SK-N-SH (cell line): ENCODE measurements around the gene TYROBP.

Experiments used
- EZH2phosphoT487 ChIP-seq: fragments of 200-600 bp; sonication (generic); IDR thresholded peaks from 2 replicates; pipeline ENCODE4 v1.6.1; 2017; ENCODE audit warnings: low read depth, mixed run types, mild to moderate bottlenecking, antibody characterized with exemption, moderate library complexity, borderline replicate concordance
- FOSL2 ChIP-seq: IDR thresholded peaks from 2 replicates; pipeline ENCODE4 v1.4.0; 2012; ENCODE audit warnings: low read depth, mild to moderate bottlenecking, moderate library complexity, borderline replicate concordance
- MXI1 ChIP-seq: IDR thresholded peaks from 2 replicates; pipeline ENCODE4 v1.6.1; 2012; ENCODE audit warnings: mild to moderate bottlenecking, low read depth, low read length, improper control_type of control experiment
- NFIC ChIP-seq: IDR thresholded peaks from 2 replicates; pipeline ENCODE4 v1.4.0; 2012; ENCODE audit warnings: borderline replicate concordance
- NRF1 ChIP-seq: IDR thresholded peaks from 2 replicates; pipeline ENCODE4 v1.6.1; 2012; ENCODE audit warnings: low read depth, mild to moderate bottlenecking, low read length
- POLR2AphosphoS5 ChIP-seq: IDR thresholded peaks from 2 replicates; pipeline ENCODE4 v1.6.1; 2012; ENCODE audit warnings: low read depth, low read length
- RAD21 ChIP-seq: IDR thresholded peaks from 2 replicates; pipeline ENCODE4 v1.6.1; 2012; ENCODE audit warnings: mild to moderate bottlenecking, low read length
- RCOR1 ChIP-seq: fragments of 150-350 bp; IDR thresholded peaks from 2 replicates; pipeline ENCODE4 v1.6.1; 2017; ENCODE audit warnings: antibody characterized with exemption, low read length
- YY1 ChIP-seq: IDR thresholded peaks from 2 replicates; pipeline ENCODE4 v1.4.0; 2012; ENCODE audit warnings: low read depth, mild to moderate bottlenecking
- TF ChIP-seq, protein P1 (sequence below): fragments of 200-600 bp; sonication (generic); IDR thresholded peaks from 2 replicates; pipeline ENCODE4 v1.6.1; 2017; ENCODE audit warnings: antibody characterized with exemption, mild to moderate bottlenecking, moderate library complexity
- TF ChIP-seq, protein P2 (sequence below): IDR thresholded peaks from 2 replicates; pipeline ENCODE4 v1.4.0; 2012; ENCODE audit warnings: low read depth
- TF ChIP-seq, protein P3 (sequence below): fragments of 150-350 bp; IDR thresholded peaks from 2 replicates; pipeline ENCODE4 v1.6.1; 2017; ENCODE audit warnings: antibody characterized with exemption, low read length, low read depth, borderline replicate concordance

DNA sequence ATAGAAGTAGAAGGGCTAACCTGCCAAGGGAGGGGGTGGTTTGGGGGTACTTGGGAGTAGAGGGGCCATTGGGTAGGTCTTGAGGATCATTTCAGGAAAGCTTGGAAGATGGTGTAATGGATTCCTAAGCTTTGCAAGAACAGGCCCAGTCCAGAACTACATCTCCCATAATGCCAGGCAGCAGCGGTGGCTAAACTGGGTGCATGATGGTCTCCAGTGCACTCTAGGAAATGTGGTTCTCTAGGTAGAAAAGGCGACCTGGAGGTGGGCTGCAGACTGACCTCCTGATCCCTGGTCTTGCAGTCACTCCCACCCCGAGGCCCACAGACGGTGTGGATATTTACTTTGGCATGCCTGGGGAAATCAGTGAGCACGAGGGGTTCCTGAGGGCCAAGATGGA is 35.9 kb downstream of the TYROBP start:
- TF ChIP-seq RCOR1, result no peak
- TF ChIP-seq, protein P1, sequence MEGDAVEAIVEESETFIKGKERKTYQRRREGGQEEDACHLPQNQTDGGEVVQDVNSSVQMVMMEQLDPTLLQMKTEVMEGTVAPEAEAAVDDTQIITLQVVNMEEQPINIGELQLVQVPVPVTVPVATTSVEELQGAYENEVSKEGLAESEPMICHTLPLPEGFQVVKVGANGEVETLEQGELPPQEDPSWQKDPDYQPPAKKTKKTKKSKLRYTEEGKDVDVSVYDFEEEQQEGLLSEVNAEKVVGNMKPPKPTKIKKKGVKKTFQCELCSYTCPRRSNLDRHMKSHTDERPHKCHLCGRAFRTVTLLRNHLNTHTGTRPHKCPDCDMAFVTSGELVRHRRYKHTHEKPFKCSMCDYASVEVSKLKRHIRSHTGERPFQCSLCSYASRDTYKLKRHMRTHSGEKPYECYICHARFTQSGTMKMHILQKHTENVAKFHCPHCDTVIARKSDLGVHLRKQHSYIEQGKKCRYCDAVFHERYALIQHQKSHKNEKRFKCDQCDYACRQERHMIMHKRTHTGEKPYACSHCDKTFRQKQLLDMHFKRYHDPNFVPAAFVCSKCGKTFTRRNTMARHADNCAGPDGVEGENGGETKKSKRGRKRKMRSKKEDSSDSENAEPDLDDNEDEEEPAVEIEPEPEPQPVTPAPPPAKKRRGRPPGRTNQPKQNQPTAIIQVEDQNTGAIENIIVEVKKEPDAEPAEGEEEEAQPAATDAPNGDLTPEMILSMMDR, result no peak
- TF ChIP-seq YY1, result no peak
- TF ChIP-seq, protein P2, sequence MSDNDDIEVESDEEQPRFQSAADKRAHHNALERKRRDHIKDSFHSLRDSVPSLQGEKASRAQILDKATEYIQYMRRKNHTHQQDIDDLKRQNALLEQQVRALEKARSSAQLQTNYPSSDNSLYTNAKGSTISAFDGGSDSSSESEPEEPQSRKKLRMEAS, result no peak
- TF ChIP-seq POLR2AphosphoS5, result no peak
- no peak for TF ChIP-seq NRF1
- TF ChIP-seq MXI1, result no peak
- TF ChIP-seq RAD21, result no peak
- no peak for TF ChIP-seq EZH2phosphoT487
- no peak for TF ChIP-seq NFIC
- no peak for TF ChIP-seq FOSL2
- TF ChIP-seq, protein P3, sequence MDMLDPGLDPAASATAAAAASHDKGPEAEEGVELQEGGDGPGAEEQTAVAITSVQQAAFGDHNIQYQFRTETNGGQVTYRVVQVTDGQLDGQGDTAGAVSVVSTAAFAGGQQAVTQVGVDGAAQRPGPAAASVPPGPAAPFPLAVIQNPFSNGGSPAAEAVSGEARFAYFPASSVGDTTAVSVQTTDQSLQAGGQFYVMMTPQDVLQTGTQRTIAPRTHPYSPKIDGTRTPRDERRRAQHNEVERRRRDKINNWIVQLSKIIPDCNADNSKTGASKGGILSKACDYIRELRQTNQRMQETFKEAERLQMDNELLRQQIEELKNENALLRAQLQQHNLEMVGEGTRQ, result no peak
